A549 (cell line): ENCODE data around the gene DTX1. TPM values are rescaled to one million over a fixed set of nuclear protein-coding genes. Genes with fewer than 3 reads are reported as not detected.

Experiments
- ATAC-seq, 2 experiments: fragments of 200-7000 bp in 1 of 2; fragments of >200 bp in 1 of 2; cut with Nextera tagmentation in 1 of 2; cut with Tn5 transposase in 1 of 2; 3 replicates each; pipeline versions ENCODE4 v1.8.0 to v1.9.1; 2018 to 2020; ENCODE audit warnings: mild to moderate bottlenecking in 1 of 2, moderate library complexity in 1 of 2
- CTCF ChIA-PET: fragments of 300-600 bp; sonication (Branson Sonifier 250); formaldehyde crosslinking; extraction: SDS; loops from one replicate; lab custom pipeline; 2021; ENCODE audit warnings: antibody characterized with exemption, inconsistent platforms; lab: Yijun Ruan, JAX
- POLR2A ChIA-PET: fragments of 350-600 bp; formaldehyde crosslinking; extraction: SDS; loops from one replicate; lab custom pipeline; 2021; ENCODE audit warnings: antibody characterized with exemption, inconsistent platforms; lab: Yijun Ruan, JAX
- DNase-seq, 2 experiments: peaks; one replicate each; pipeline versions ENCODE4 v3.0.0 to v3.0.0-alpha.2; 2011 to 2016; ENCODE audit warnings: low read depth in 1 of 2, low spot score in 1 of 2
- FAIRE-seq: peaks from 2 replicates; lab custom pipeline; 2011; peaks lifted over from hg19 to GRCh38; lab: Jason Lieb, UNC
- H3K27ac ChIP-seq, 2 experiments: fragments of >200 bp; sonication (Bioruptor Twin); formaldehyde crosslinking; 3 replicates each; pipeline ENCODE4 v1.5.1; 2016 to 2017
- H3K4me1 ChIP-seq: fragments of >200 bp; sonication (Bioruptor Twin); formaldehyde crosslinking; 3 replicates; pipeline ENCODE4 v1.6.1; 2016
- H3K4me2 ChIP-seq: fragments of >200 bp; sonication (Bioruptor Twin); formaldehyde crosslinking; 3 replicates; pipeline ENCODE4 v1.6.1; 2016
- H3K4me3 ChIP-seq: fragments of >200 bp; sonication (Bioruptor Twin); formaldehyde crosslinking; 3 replicates; pipeline ENCODE4 v1.5.1; 2016
- H3K9me3 ChIP-seq: fragments of >200 bp; sonication (Bioruptor Twin); formaldehyde crosslinking; 3 replicates; pipeline ENCODE4 v1.6.1; 2016
- CBX2 ChIP-seq: fragments of 200-600 bp; sonication (generic); IDR thresholded peaks from 2 replicates; pipeline ENCODE4 v1.6.1; 2016; ENCODE audit warnings: low read depth, mild to moderate bottlenecking, borderline replicate concordance
- CBX8 ChIP-seq: fragments of 200-600 bp; sonication (generic); IDR thresholded peaks from 2 replicates; pipeline ENCODE4 v1.6.1; 2016
- CEBPB ChIP-seq, 2 experiments: fragments of >200 bp in 1 of 2; sonication (Bioruptor Twin) in 1 of 2; formaldehyde crosslinking in 1 of 2; IDR thresholded peaks; 2 replicates each; pipeline ENCODE4 v1.6.1; 2012 to 2016
- EHMT2 ChIP-seq: fragments of 200-600 bp; sonication (generic); IDR thresholded peaks from 2 replicates; pipeline ENCODE4 v1.6.1; 2016; ENCODE audit warnings: antibody characterized with exemption, low read depth, mild to moderate bottlenecking, moderate library complexity
- FOSB ChIP-seq: fragments of 250-450 bp; sonication (Bioruptor Pico); IDR thresholded peaks from 2 replicates; pipeline ENCODE4 v1.5.0; 2020; ENCODE audit warnings: mild to moderate bottlenecking, moderate library complexity
- FOSL2 ChIP-seq, 2 experiments: fragments of 450-650 bp in 1 of 2; fragments of >200 bp in 1 of 2; sonication (Bioruptor Twin) in 1 of 2; formaldehyde crosslinking; IDR thresholded peaks; 2 replicates each; pipeline versions ENCODE4 v1.5.0 to v1.6.1; 2016 to 2020; ENCODE audit warnings: mild to moderate bottlenecking in 1 of 2, moderate library complexity in 1 of 2
- GATA3 ChIP-seq: IDR thresholded peaks from 2 replicates; pipeline ENCODE4 v1.6.1; 2012; ENCODE audit warnings: borderline replicate concordance
- HOXA7 ChIP-seq: fragments of 250-450 bp; sonication (Bioruptor Pico); IDR thresholded peaks from 2 replicates; pipeline ENCODE4 v1.5.0; 2020; ENCODE audit warnings: mild to moderate bottlenecking, moderate library complexity
- HOXB13 ChIP-seq: fragments of 250-450 bp; sonication (Bioruptor Pico); IDR thresholded peaks from 2 replicates; pipeline ENCODE4 v1.5.0; 2020; ENCODE audit warnings: low read depth, mild to moderate bottlenecking, moderate library complexity
- HOXB5 ChIP-seq: fragments of 250-450 bp; sonication (Bioruptor Pico); IDR thresholded peaks from 2 replicates; pipeline ENCODE4 v1.5.0; 2020; ENCODE audit warnings: mild to moderate bottlenecking, moderate library complexity
- MYC ChIP-seq: IDR thresholded peaks from 2 replicates; pipeline ENCODE4 v1.6.1; 2012; ENCODE audit warnings: mild to moderate bottlenecking, inconsistent platforms, low read length, improper control_type of control experiment, borderline replicate concordance
- RAD21 ChIP-seq, 2 experiments: fragments of >200 bp in 1 of 2; sonication (Bioruptor Twin) in 1 of 2; formaldehyde crosslinking in 1 of 2; IDR thresholded peaks in 1 of 2; conservative IDR thresholded peaks in 1 of 2; 2 replicates in 1 of 2; 3 replicates in 1 of 2; pipeline ENCODE4 v1.6.1; 2012 to 2018; ENCODE audit warnings: inconsistent platforms in 1 of 2
- RCOR1 ChIP-seq: fragments of 150-350 bp; IDR thresholded peaks from 2 replicates; pipeline ENCODE4 v1.6.1; 2014; ENCODE audit warnings: antibody characterized with exemption, low read length, low read depth
- RNF2 ChIP-seq: fragments of 200-600 bp; sonication (generic); IDR thresholded peaks from 2 replicates; pipeline ENCODE4 v1.6.1; 2016; ENCODE audit warnings: low read depth, mild to moderate bottlenecking, antibody characterized with exemption, moderate library complexity, borderline replicate concordance
- SMC3 ChIP-seq: fragments of >200 bp; sonication (Bioruptor Twin); formaldehyde crosslinking; IDR thresholded peaks from 3 replicates; pipeline ENCODE4 v1.6.1; 2018; ENCODE audit warnings: inconsistent platforms
- SREBF2 ChIP-seq: fragments of 450-650 bp; IDR thresholded peaks from 2 replicates; pipeline ENCODE4 v1.6.1; 2014; ENCODE audit warnings: mild to moderate bottlenecking, moderate library complexity
- TFCP2L1 ChIP-seq: fragments of 250-450 bp; sonication (Bioruptor Pico); IDR thresholded peaks from 2 replicates; pipeline ENCODE4 v1.5.0; 2021; ENCODE audit warnings: mild to moderate bottlenecking
- TP53 ChIP-seq: fragments of 250-450 bp; sonication (Bioruptor Pico); IDR thresholded peaks from 2 replicates; pipeline ENCODE4 v1.5.0; 2021; ENCODE audit warnings: mild to moderate bottlenecking, moderate library complexity
- ZC3H11A ChIP-seq: fragments of 450-650 bp; IDR thresholded peaks from 2 replicates; pipeline ENCODE4 v1.6.1; 2014; ENCODE audit warnings: antibody characterized with exemption, mild to moderate bottlenecking
- ZFP36 ChIP-seq: fragments of 450-650 bp; IDR thresholded peaks from 2 replicates; pipeline ENCODE4 v1.6.1; 2014; ENCODE audit warnings: borderline replicate concordance; ENCODE audit not compliant: partially characterized antibody
- ZNF302 ChIP-seq: fragments of 250-450 bp; sonication (Bioruptor Pico); IDR thresholded peaks from 2 replicates; pipeline ENCODE4 v1.9.0; 2021; ENCODE audit warnings: inconsistent platforms, mild to moderate bottlenecking, moderate library complexity
- WGBS: methylation state at CpG from one replicate; pipeline ENCODE4 v1.1.6; 2017; ENCODE audit errors: missing lambda C conversion rate; 5-methylcytosine and 5-hydroxymethylcytosine counted together
- polyA plus RNA-seq, 4 experiments: library from polyadenylated mRNA; depleted of rRNA in 3 of 4; stranded (reverse); fragments of >200 nt; fragmentation: RNase III in 1 of 4; extraction: RNeasy Plus Mini Kit Qiagen cat#74134 plus additional on column Dnase treatment in 1 of 4; gene quantifications; 2 replicates in 3 of 4; 3 replicates in 1 of 4; pipeline ENCODE4 v1.2.3, GENCODE V29; 2011 to 2017
- TF ChIP-seq, protein P1 (sequence below): fragments of 150-350 bp; IDR thresholded peaks from 2 replicates; pipeline ENCODE4 v1.6.1; 2014; ENCODE audit warnings: low read depth, mild to moderate bottlenecking, low read length
- TF ChIP-seq, protein P2 (sequence below): fragments of >200 bp; sonication (Bioruptor Twin); formaldehyde crosslinking; IDR thresholded peaks from 2 replicates; pipeline ENCODE4 v1.6.1; 2016
- TF ChIP-seq, protein P3 (sequence below): fragments of 250-450 bp; sonication (Bioruptor Pico); IDR thresholded peaks from 2 replicates; pipeline ENCODE4 v1.5.0; 2021; ENCODE audit warnings: mild to moderate bottlenecking, moderate library complexity, borderline replicate concordance

The DTX1 gene
- polyA plus RNA-seq, 2 of the 4 experiments (the other 2 are of a cell fraction), result 0.28 to 0.37 TPM

DNA sequence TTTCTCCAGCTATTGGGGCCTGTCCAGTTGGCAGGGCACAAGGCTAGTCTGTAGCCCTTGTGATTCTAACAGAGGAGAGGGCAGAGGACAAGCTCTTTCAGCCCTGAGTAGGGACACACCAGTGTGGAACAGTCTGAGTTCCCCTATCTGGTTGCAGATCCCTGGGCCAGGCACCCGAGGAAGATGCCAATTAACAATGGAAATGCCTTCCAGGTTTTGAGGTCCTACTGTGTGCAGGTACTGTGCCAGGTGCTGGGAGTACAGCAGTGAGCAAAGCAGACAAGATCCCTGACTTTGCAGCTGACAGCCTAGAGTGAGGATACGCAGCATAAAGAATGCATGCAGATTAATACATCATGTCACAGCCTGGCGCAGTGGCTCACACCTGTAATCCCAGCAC, 17.1 kb downstream of the DTX1 start (continued):
- TF ChIP-seq, protein P1, sequence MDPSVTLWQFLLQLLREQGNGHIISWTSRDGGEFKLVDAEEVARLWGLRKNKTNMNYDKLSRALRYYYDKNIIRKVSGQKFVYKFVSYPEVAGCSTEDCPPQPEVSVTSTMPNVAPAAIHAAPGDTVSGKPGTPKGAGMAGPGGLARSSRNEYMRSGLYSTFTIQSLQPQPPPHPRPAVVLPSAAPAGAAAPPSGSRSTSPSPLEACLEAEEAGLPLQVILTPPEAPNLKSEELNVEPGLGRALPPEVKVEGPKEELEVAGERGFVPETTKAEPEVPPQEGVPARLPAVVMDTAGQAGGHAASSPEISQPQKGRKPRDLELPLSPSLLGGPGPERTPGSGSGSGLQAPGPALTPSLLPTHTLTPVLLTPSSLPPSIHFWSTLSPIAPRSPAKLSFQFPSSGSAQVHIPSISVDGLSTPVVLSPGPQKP, result no peak
- TF ChIP-seq SMC3 (no peak), TFCP2L1 (CRISPR knock-in tag) (no peak), CBX8 (no peak), GATA3 (no peak), SREBF2 (no peak), CEBPB (IDR thresholded peaks at IDR 0.05) (no peak)

DNA sequence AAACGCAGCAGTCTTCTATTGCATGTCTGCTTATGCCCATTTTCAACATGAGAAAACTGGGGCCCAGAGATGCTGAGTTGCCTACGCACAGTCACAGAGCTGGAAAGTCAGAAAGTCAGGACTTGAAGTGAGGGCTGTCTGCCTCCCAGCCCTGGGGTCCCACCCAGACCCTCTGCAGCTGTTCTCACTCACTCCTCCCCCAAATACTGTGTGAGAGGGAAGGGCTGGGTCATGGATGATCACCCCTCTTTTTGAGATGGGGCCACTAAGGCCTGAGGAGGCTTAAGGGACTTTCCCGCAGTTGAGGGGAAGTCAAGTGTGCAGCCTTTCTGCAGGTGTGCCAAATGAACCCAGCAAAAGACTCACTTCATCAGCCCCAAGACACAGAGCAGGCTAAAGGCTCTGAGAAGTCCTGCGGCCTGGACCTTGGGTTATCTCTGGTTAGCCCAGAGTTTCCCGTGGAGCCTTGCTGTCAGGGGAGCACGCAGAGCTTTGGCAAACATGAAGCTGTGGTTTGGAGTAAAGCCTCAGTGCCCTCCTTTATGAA, 18.7 kb downstream of the DTX1 start:
- WGBS, result 41% methylated on average over 6 of the region's 6 CpGs
- H3K27ac ChIP-seq, result no peak overlapping the region
- no peak for TF ChIP-seq GATA3
- TF ChIP-seq HOXA7 (CRISPR knock-in tag), result no peak
- TF ChIP-seq ZFP36, result no peak
- TF ChIP-seq, protein P2, sequence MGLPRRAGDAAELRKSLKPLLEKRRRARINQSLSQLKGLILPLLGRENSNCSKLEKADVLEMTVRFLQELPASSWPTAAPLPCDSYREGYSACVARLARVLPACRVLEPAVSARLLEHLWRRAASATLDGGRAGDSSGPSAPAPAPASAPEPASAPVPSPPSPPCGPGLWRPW, result no peak
- TF ChIP-seq HOXB5 (CRISPR knock-in tag), result no peak
- TF ChIP-seq RCOR1, result no peak
- TF ChIP-seq RNF2, result no peak
- no peak for TF ChIP-seq FOSL2 (IDR thresholded peaks at IDR 0.05)
- TF ChIP-seq FOSL2 (CRISPR knock-in tag; IDR thresholded peaks at IDR 0.05), result no peak
- no peak for TF ChIP-seq ZNF302 (CRISPR knock-in tag)
- H3K4me1 ChIP-seq, result peaks cover 8% of the 10 kb centered on the region
- FAIRE-seq, result no peak
- no peaks in the 10 kb centered on the region for H3K9me3 ChIP-seq
- POLR2A ChIA-PET, result no interaction called here
- no peak overlapping the region for H3K4me2 ChIP-seq
- ATAC-seq, result no peak
- DNase-seq, result no peak
- H3K4me3 ChIP-seq, result no peak overlapping the region
- CTCF ChIA-PET, result interaction anchor here (0.7 to 2.7 kb wide), 4 partner anchors 12 to 26 kb away, joined by 3 to 12 read pairs (median 4); no protein-coding TSS in a partner anchor

DNA sequence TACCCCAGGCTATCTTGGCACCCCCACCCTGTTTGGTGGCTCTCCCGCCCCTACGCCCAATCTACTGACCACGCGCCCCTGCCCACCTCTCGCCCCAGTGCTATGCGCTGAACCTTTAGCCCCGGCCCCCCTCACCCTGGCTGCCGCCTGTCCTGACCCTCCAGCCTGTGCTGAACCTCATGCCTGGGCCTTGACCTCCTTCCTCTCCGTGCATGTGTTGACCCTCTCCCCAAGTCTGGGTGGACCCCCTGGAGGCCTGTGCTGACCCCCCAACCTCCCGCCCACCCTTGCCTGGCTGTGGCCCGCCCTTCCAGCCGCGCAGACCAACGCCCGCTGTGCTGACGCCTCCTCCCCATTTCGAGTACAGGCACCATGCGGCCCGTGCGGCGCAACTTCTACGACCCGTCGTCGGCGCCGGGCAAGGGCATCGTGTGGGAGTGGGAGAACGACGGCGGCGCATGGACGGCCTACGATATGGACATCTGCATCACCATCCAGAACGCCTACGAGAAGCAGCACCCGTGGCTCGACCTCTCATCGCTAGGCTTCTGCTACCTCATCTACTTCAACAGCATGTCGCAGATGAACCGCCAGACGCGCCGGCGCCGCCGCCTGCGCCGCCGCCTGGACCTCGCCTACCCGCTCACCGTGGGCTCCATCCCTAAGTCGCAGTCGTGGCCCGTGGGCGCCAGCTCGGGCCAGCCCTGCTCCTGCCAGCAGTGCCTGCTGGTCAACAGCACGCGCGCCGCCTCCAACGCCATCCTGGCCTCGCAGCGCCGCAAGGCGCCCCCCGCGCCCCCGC, 20.7 kb downstream of the DTX1 start:
- ChIA-PET POLR2A (no interaction called here), CTCF (no interaction called here)
- ATAC-seq (peak in 1 of 2 experiments; percentile 22; a peak in 1 of 6 replicates), DNase-seq (peak in 1 of 2 experiments; percentile 34), FAIRE-seq (no peak)
- WGBS, result 55% methylated on average over 40 of the region's 70 CpGs
- Histone ChIP-seq H3K9me3 (no peaks in the 10 kb centered on the region), H3K4me2 (peak overlapping the region; percentile 68), H3K4me3 (peak overlapping the region; percentile 25; the same call in 1 of the 3 replicates), H3K4me1 (peaks cover 2% of the 10 kb centered on the region), H3K27ac (no peak overlapping the region)
- TF ChIP-seq CBX2 (no peak), SREBF2 (no peak), EHMT2 (no peak), RAD21 (conservative IDR thresholded peaks at IDR 0.05 in 1 of 2, IDR thresholded peaks at IDR 0.05 in 1 of 2) (no peak), TP53 (CRISPR knock-in tag) (no peak), FOSB (CRISPR knock-in tag) (no peak), MYC (no peak), HOXB13 (no peak), ZC3H11A (no peak), CEBPB (IDR thresholded peaks at IDR 0.05) (no peak), HOXA7 (CRISPR knock-in tag) (no peak), RCOR1 (no peak)
- TF ChIP-seq, protein P3, sequence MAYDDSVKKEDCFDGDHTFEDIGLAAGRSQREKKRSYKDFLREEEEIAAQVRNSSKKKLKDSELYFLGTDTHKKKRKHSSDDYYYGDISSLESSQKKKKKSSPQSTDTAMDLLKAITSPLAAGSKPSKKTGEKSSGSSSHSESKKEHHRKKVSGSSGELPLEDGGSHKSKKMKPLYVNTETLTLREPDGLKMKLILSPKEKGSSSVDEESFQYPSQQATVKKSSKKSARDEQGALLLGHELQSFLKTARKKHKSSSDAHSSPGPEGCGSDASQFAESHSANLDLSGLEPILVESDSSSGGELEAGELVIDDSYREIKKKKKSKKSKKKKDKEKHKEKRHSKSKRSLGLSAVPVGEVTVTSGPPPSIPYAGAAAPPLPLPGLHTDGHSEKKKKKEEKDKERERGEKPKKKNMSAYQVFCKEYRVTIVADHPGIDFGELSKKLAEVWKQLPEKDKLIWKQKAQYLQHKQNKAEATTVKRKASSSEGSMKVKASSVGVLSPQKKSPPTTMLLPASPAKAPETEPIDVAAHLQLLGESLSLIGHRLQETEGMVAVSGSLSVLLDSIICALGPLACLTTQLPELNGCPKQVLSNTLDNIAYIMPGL, result no peak
